KBM-7 (cell line): ENCODE results near the gene SH3GL1.
A peak's percentile ranks its signal among the peaks of the same experiment; 100 is the strongest.
"Not testable (repeated sequence)": the region's sequence is repeated elsewhere in the genome, so short reads cannot be mapped to it uniquely, and the experiment has no call there.

ENCODE experiments used
- DNase-seq: peaks from one replicate; pipeline ENCODE4 v3.0.0-alpha.2; 2015
- in situ Hi-C: fragments of 300-500 bp; cut with MboI; formaldehyde crosslinking; loops from 2 replicates; pipeline ENCODE4 v1.14.3; 2020; ENCODE audit warnings: low sequenced_read_pairs, low pct_unique_long_range_greater_than_20kb, mixed read lengths

SH3GL1 gene

DNA sequence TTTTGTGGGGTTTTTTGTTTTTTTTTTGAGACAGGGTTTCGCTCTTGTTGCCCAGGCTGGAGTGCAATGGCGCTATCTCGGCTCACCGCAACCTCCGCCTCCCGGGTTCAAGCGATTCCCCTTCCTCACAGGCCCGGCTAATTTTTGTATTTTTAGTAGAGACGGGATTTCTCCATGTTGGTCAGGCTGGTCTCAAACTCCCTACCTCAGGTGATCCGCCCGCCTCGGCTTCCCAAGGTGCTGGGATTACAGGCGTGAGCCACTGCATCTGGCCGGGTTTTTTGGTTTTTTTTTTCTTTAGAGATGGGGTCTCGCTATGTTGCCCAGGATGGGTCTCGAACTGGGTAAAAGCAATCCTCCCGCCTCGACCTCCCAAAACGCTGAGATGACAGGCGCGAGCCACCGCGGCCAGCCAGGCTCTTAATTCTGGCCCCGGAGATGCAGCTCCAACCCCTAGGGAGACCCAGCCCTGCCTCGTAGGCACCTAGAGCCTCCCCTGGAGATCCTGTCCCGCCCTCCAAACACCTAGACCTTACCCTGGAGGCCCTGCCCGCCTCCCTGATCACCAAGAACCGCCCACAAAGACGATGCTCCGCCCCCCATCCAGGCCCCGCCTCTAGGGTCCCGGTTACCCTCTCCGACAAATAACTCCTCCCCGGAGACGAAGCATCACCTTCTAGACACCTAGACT is 71.2 kb downstream of the SH3GL1 start:
- in situ Hi-C loops, DNase-seq: not testable (repeated sequence)

- in situ Hi-C loops: no loop called here
- no peak for DNase-seq
Observed at GRCh38 chr19:4328243-4328990, 71.9 kb downstream of the SH3GL1 start.

DNA sequence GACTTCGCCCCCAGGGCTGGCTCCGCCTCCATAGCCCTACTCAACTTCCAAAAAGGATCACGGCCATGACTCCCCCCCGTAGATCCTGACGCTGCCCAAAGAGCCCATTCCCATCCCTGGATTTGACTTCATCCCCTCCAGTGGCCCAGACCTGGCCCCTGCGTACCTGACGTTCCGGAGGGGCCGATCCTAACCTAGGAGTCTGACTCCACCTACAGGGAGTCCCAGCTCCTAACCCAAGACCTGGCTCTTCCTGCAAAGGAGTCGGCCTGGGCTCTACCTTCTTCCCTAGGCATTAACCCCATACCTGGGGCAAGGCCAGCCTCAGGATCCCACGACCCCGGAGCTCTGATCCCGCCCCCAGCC is 72.5 kb downstream of the SH3GL1 start:
- DNase-seq: no peak

DNA sequence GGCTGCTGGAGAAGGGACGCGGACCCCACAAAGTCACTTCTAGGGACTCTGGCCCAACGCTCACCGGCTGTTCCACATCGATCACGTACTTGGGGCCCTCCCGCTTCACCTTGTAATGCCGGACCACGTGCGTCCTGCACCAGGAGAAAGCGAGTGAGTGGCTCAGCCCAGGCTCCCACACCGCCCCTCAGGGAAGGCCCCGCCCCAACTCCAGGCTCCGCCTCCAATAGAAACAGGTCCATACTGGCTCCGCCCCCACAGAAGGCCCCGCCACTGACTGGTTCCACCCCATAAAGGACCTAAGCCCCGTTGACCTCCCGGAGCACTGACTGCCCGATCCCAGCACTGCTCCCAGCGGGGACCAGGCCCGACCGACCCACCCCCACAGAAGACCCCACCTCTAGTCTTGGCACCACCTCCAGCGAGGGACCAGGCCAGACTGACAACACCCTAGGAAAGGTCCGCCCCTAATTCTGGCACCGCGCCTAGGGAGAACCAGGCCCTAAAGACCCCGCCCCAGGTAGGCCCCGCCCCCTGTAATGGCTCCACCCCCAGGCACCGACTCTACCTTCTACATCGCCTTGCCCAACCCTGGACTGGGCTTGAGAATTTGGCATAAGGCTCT is 73.0 kb downstream of the SH3GL1 start:
- DNase-seq: no peak
- in situ Hi-C loops: no loop called here

More for the DNA sequence above, 72.5 kb downstream of the SH3GL1 start:
- in situ Hi-C loops: no loop called here

GRCh38 chr19:4326837-4327251 is 73.5 kb downstream of the SH3GL1 start:
- DNase-seq: no peak
- in situ Hi-C loops: no loop called here

DNA sequence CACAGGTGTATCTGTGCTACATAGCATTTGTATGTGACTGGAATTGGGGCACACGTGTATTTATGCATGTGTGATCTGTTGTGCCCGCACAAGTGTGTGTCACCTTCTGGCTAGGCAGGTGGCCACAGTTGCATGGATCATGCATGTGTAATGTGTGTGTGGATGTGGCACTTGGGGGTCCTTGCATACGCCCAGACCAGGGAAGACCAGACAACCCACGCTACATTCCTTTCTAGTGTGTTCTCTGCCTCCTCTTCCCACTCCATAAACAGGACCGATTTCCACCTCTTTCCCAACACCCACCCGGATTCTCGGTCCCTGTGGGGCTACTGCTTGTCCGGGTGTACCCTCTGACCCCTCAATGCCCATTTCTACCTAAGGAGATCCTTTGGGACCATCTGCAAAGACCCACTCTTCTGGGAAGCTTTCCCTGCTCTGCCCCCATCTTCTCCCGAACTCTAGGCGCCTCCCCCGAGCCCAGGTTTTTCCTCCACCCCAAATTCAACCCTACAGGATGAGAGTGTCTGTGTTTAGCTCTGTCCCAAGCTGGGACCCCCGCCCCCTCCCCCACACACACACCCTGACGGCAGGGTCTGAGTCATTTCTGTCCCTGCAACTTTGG is 74.0 kb downstream of the SH3GL1 start:
- in situ Hi-C loops: no loop called here
- no peak for DNase-seq

DNA sequence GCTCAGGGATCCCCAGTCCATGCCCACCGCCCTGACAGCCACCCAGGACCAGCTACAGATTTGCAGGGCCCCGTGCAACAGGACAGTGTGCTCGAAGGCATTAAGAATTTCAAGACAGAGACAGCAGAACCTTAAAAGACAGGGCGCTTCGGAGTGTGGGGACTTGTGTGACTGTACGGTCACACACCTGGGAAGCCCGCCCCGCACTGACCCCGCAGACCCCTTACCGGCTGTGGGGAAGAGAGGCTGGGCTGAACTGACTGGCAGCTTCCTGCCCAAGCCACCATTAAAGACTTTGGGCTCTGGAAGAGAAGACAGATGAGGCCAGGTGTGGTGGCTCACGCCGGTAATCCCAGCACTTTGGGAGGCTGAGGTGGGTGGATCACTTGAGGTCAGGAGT is 76.1 kb downstream of the SH3GL1 start:
- in situ Hi-C loops: no loop called here
- DNase-seq: no peak

- DNase-seq: no peak
- in situ Hi-C loops: no loop called here
Observed at GRCh38 chr19:4323692-4324091, 76.7 kb downstream of the SH3GL1 start.

DNA sequence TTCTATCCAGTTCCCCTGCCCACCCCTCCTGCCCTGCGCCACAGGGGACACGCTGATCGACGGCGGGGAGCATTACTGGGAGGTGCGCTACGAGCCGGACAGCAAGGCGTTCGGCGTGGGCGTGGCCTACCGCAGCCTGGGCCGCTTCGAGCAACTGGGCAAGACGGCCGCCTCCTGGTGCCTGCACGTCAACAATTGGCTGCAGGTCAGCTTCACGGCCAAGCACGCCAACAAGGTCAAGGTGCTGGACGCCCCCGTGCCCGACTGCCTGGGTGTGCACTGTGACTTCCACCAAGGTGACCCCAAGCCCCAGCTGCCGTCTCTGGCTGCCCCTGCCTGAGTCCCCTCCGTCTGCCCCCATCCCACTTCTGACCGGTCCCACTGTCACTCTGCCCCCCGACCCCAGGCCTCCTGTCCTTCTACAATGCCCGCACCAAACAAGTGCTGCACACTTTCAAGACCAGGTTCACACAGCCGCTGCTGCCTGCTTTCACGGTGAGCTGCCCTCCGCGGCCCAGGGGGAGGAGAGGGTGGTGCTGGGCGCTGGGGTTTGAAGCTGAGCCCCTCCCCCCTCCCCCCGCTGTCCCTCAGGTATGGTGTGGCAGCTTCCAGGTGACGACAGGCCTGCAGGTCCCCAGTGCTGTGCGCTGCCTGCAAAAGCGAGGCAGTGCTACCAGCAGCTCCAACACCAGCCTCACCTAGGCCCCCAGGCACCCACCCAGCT is 77.2 kb downstream of the SH3GL1 start:
- in situ Hi-C loops: no loop called here
- DNase-seq: no peak

DNA sequence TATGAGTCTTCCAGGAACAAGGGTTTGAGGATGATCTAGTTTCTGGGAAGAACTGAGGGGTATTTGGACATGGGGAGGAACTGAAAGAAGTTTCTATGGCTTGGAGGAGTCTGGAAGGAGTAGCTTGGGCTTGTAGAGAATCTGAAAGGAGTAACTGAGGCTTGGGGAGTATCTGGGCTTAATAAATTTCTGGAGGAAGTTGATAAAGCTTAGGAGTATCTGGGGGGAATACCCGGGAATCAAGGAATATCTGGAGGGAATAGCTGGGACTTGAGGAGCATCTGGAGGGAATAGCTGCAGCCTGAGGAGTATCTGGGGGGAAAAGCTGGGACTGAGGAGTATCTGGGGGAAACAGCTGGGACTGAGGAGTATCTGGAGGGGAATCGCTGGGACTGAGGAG is 79.9 kb downstream of the SH3GL1 start:
- DNase-seq: no peak
- in situ Hi-C loops: no loop called here

- in situ Hi-C loops: no loop called here
- peak; percentile 53 for DNase-seq
Observed at GRCh38 chr19:4319067-4319718, 81.2 kb downstream of the SH3GL1 start.

- DNase-seq: no peak
- in situ Hi-C loops: no loop called here
Observed at GRCh38 chr19:4318460-4318859, 81.9 kb downstream of the SH3GL1 start.

DNA sequence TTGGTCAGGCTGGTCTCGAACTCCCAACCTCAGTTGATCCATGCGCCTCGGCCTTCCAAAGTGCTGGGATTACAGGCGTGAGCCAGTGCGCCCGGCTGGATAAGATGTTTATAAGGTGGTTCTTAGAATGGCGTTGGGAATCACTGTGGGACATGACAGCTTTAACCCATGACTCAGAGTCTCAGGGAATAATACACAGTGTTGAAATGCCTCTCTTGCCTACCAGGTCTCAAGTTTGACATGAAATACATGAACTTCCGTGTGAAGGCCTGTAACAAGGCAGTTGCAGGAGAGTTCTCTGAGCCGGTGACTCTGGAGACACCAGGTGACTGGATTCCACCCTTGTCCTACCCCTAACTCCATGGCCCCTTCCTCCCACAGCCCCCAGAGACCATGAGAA is 83.4 kb downstream of the SH3GL1 start:
- DNase-seq: no peak

DNA sequence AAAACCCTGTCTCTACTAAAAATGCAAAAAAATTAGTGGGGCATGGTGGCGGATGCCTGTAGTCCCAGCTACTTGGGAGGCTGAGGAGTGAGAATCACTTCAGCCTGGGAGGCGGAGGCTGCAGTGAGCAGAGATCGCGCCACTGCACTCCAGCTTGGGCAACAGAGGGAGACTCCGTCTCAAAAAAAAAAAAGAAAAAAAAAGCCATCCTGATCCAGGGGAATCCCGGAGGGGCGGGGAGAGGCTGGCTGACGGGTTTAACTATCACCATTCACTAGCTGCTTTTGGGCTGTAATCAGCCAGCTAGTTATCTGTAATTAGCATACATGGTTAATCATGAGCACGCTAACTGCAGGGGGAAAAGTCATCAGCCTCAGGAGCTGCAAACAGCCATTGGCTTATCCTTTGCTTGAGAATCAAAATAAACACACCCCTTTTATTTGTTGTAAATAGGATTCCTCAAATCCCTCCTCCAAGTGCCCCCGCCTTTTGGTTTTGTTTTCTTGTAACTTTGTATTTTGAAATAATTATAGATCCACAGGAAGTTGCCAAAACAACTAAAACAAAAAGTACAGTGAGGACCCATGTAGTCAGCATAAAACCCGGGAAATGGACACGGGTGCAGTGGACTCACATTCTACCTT is 86.4 kb downstream of the SH3GL1 start:
- in situ Hi-C loops: no loop called here
- DNase-seq: no peak

More for the DNA sequence above, 83.4 kb downstream of the SH3GL1 start:
- in situ Hi-C loops: no loop called here
